Astrocyte (in vitro differentiated cells and primary cell): ENCODE data around the gene TSC2. TPM values are rescaled to one million over a fixed set of nuclear protein-coding genes. Genes with fewer than 3 reads are reported as not detected.

ENCODE experiments used
- DNase-seq: peaks from one replicate; pipeline ENCODE4 v3.0.0-alpha.2; 2010; ENCODE audit warnings: low read depth
- FAIRE-seq: peaks from 2 replicates; lab custom pipeline; 2011; peaks lifted over from hg19 to GRCh38; lab: Jason Lieb, UNC
- H2AFZ ChIP-seq: 2 replicates; pipeline ENCODE4 v1.6.0; 2012; ENCODE audit warnings: low read depth, low read length, inconsistent platforms
- H3K27ac ChIP-seq: 2 replicates; pipeline ENCODE4 v1.5.1; 2011; ENCODE audit warnings: low read depth, low read length, inconsistent platforms
- H3K27me3 ChIP-seq: 2 replicates; pipeline ENCODE4 v1.6.0; 2011; ENCODE audit warnings: low read length, inconsistent platforms; ENCODE audit not compliant: insufficient read depth
- H3K36me3 ChIP-seq: 2 replicates; pipeline ENCODE4 v1.5.1; 2011; ENCODE audit warnings: low read length, inconsistent platforms; ENCODE audit not compliant: insufficient read depth
- H3K4me1 ChIP-seq: 2 replicates; pipeline ENCODE4 v1.5.1; 2011; ENCODE audit warnings: low read length, inconsistent platforms; ENCODE audit not compliant: insufficient read depth
- H3K4me2 ChIP-seq: 2 replicates; pipeline ENCODE4 v1.6.0; 2012; ENCODE audit warnings: low read length, inconsistent platforms
- H3K4me3 ChIP-seq: 2 replicates; pipeline ENCODE4 v1.5.1; 2011; ENCODE audit warnings: low read depth, mild to moderate bottlenecking, low read length, inconsistent platforms; ENCODE audit not compliant: insufficient read depth
- H3K79me2 ChIP-seq: 2 replicates; pipeline ENCODE4 v1.6.0; 2012; ENCODE audit warnings: mild to moderate bottlenecking, low read length, inconsistent platforms; ENCODE audit not compliant: insufficient read depth
- H3K9ac ChIP-seq: 2 replicates; pipeline ENCODE4 v1.6.0; 2012; ENCODE audit warnings: mild to moderate bottlenecking, low read length, inconsistent platforms
- H3K9me3 ChIP-seq: 2 replicates; pipeline ENCODE4 v1.5.1; 2012; ENCODE audit warnings: low read depth, mild to moderate bottlenecking, low read length, inconsistent platforms; ENCODE audit not compliant: insufficient read depth
- H4K20me1 ChIP-seq: 2 replicates; pipeline ENCODE4 v1.6.0; 2012; ENCODE audit warnings: low read length, inconsistent platforms; ENCODE audit not compliant: insufficient read depth
- H3K27ac Mint-ChIP-seq: one replicate; pipeline ENCODE4 v1.8.0; 2021; ENCODE audit warnings: mild to moderate bottlenecking, mixed read lengths; ENCODE audit not compliant: unreplicated experiment
- H3K27me3 Mint-ChIP-seq: one replicate; pipeline ENCODE4 v1.8.0; 2021; ENCODE audit warnings: low read depth, mixed read lengths; ENCODE audit not compliant: unreplicated experiment
- H3K36me3 Mint-ChIP-seq: one replicate; pipeline ENCODE4 v1.8.0; 2021; ENCODE audit warnings: low read depth, mixed read lengths; ENCODE audit not compliant: unreplicated experiment
- H3K4me1 Mint-ChIP-seq: one replicate; pipeline ENCODE4 v1.8.0; 2021; ENCODE audit warnings: low read depth, mixed read lengths; ENCODE audit not compliant: unreplicated experiment
- H3K4me3 Mint-ChIP-seq: one replicate; pipeline ENCODE4 v1.8.0; 2021; ENCODE audit warnings: mild to moderate bottlenecking, moderate library complexity, mixed read lengths; ENCODE audit not compliant: unreplicated experiment
- H3K9me3 Mint-ChIP-seq: one replicate; pipeline ENCODE4 v1.8.0; 2021; ENCODE audit warnings: mild to moderate bottlenecking, mixed read lengths; ENCODE audit not compliant: unreplicated experiment
- CTCF ChIP-seq: IDR thresholded peaks from 2 replicates; pipeline ENCODE4 v1.5.1; 2011; ENCODE audit warnings: low read depth, mild to moderate bottlenecking, inconsistent platforms, low read length, moderate library complexity; ENCODE audit not compliant: insufficient read depth
- EZH2 ChIP-seq: IDR thresholded peaks from 2 replicates; pipeline ENCODE4 v1.6.1; 2012; ENCODE audit warnings: mild to moderate bottlenecking, low read length, inconsistent platforms; ENCODE audit not compliant: insufficient read depth
- total RNA-seq: library from RNA; stranded (reverse); gene quantifications from 2 replicates; pipeline ENCODE4 v1.2.1, GENCODE V29; 2021

The TSC2 gene
- total RNA-seq, 1 donor from 2014 or later, result 89.5 TPM

GRCh38 chr16:2019921-2020831 is 27.6 kb upstream of the TSC2 start:
- Mint-ChIP-seq H3K4me1 (peaks cover 1% of the 10 kb centered on the region), H3K27ac (no peak overlapping the region), H3K4me3 (no peak overlapping the region), H3K36me3 (no peaks in the 10 kb centered on the region), H3K9me3 (no peaks in the 10 kb centered on the region), H3K27me3 (peaks cover 20% of the 10 kb centered on the region)
- H3K4me2 ChIP-seq, result peak overlapping the region; percentile 74
- peak overlapping the region; percentile 23 for H3K4me3 ChIP-seq
- DNase-seq (no peak), FAIRE-seq (no peak)
- no peak for TF ChIP-seq CTCF
- peak; percentile 62 for TF ChIP-seq EZH2
- H3K9me3 ChIP-seq, result no peaks in the 10 kb centered on the region
- H3K4me1 ChIP-seq, result peaks cover 15% of the 10 kb centered on the region
- no peaks in the 10 kb centered on the region for H3K27me3 ChIP-seq
- H3K27ac ChIP-seq, result no peak overlapping the region
- H2AFZ ChIP-seq, result peak overlapping the region; percentile 63
- H4K20me1 ChIP-seq, result no peaks in the 10 kb centered on the region
- no peak overlapping the region for H3K9ac ChIP-seq
- H3K36me3 ChIP-seq, result no peaks in the 10 kb centered on the region
- no peaks in the 10 kb centered on the region for H3K79me2 ChIP-seq

- TF ChIP-seq EZH2 (no peak), CTCF (no peak)
Observed at GRCh38 chr16:2022723-2023091, 25.1 kb upstream of the TSC2 start.

More at GRCh38 chr16:2022723-2023091, 25.1 kb upstream of the TSC2 start:
- H3K27ac Mint-ChIP-seq, result peak overlapping the region; percentile 78
- no peaks in the 10 kb centered on the region for H3K9me3 Mint-ChIP-seq
- no peaks in the 10 kb centered on the region for H3K9me3 ChIP-seq
- peak overlapping the region; percentile 71 for H3K4me3 Mint-ChIP-seq
- peaks cover 18% of the 10 kb centered on the region for H3K27me3 Mint-ChIP-seq
- no peak overlapping the region for H3K27ac ChIP-seq
- H3K36me3 Mint-ChIP-seq, result no peaks in the 10 kb centered on the region
- peak overlapping the region; percentile 94 for H3K4me2 ChIP-seq
- H3K9ac ChIP-seq, result peak overlapping the region; percentile 66
- DNase-seq, result peak; percentile 47
- no peak for FAIRE-seq
- peaks cover 3% of the 10 kb centered on the region for H4K20me1 ChIP-seq
- peaks cover 1% of the 10 kb centered on the region for H3K4me1 Mint-ChIP-seq
- H3K36me3 ChIP-seq, result no peaks in the 10 kb centered on the region
- peak overlapping the region; percentile 32 for H3K4me3 ChIP-seq
- no peaks in the 10 kb centered on the region for H3K27me3 ChIP-seq
- peaks cover 20% of the 10 kb centered on the region for H3K4me1 ChIP-seq
- peaks cover 5% of the 10 kb centered on the region for H3K79me2 ChIP-seq
- peak overlapping the region; percentile 96 for H2AFZ ChIP-seq
